Measurements from ENCODE around the gene APOC1. TPM values are rescaled to one million over a fixed set of nuclear protein-coding genes. Genes with fewer than 3 reads are reported as not detected.
"Not testable (repeated sequence)": the region's sequence is repeated elsewhere in the genome, so short reads cannot be mapped to it uniquely, and the experiment has no call there.

The APOC1 gene
- total RNA-seq, 6 experiments from 2014 or later: 4,903 to 7,393 (median 5,741) TPM

DNA sequence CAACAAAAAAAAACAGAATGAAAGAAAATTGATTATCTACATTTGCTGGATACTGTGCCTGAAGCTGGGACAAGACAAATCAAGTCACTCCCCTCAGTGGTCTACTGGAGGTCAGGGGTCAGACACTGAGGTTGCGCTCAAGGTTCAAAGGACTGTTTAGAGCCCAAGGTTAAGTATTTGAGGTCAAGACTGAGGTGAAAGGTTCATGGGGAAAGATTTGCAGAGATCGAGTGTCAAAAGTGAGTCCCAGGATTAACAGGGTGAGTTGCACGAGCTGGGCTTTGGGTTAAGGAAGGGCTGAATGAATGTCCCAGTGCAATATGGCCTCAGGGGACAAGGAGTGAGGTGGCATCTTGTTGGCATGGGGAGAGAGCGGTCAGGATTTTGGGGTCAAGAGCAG lies 26.8 kb upstream of the APOC1 start:
- Histone ChIP-seq H3K9me3 (no peaks in the 10 kb centered on the region), H3K36me3 (peaks cover 0 to 29% (median 6%) of the 10 kb centered on the region in 4 donors)
- intact Hi-C loops (cut with DNase I): loop anchor here in 1 of 2 donors (10.0 kb wide), 1 partner anchor 177 kb away; no protein-coding TSS in a partner anchor

GRCh38 chr19:44888335-44888734 lies 26.1 kb upstream of the APOC1 start:
- not testable (repeated sequence) for ATAC-seq, H3K27me3 ChIP-seq, H3K27ac ChIP-seq, H3K9me3 ChIP-seq, DNase-seq, H3K4me3 ChIP-seq
- intact Hi-C loops (cut with DNase I): loop anchor here in 1 of 2 donors (10.0 kb wide), 1 partner anchor 176 kb away; no protein-coding TSS in a partner anchor
- Histone ChIP-seq H3K36me3 (peaks cover 0 to 31% (median 8%) of the 10 kb centered on the region in 4 donors), H3K4me1 (peaks cover 0 to 23% (median 8%) of the 10 kb centered on the region in 4 donors)
- 83% methylated on average over 1 of the region's 5 CpGs for WGBS (ENCODE audit: insufficient coverage, low coverage, low lambda C conversion rate, missing lambda C conversion rate)

More for the DNA sequence above, 26.8 kb upstream of the APOC1 start:
- no peak for DNase-seq
- Histone ChIP-seq H3K4me1 (peaks cover 0 to 18% (median 8%) of the 10 kb centered on the region in 4 donors), H3K4me3 (no peak overlapping the region), H3K27me3 (no peaks in the 10 kb centered on the region), H3K27ac (no peak overlapping the region)
- TF ChIP-seq, protein P1, sequence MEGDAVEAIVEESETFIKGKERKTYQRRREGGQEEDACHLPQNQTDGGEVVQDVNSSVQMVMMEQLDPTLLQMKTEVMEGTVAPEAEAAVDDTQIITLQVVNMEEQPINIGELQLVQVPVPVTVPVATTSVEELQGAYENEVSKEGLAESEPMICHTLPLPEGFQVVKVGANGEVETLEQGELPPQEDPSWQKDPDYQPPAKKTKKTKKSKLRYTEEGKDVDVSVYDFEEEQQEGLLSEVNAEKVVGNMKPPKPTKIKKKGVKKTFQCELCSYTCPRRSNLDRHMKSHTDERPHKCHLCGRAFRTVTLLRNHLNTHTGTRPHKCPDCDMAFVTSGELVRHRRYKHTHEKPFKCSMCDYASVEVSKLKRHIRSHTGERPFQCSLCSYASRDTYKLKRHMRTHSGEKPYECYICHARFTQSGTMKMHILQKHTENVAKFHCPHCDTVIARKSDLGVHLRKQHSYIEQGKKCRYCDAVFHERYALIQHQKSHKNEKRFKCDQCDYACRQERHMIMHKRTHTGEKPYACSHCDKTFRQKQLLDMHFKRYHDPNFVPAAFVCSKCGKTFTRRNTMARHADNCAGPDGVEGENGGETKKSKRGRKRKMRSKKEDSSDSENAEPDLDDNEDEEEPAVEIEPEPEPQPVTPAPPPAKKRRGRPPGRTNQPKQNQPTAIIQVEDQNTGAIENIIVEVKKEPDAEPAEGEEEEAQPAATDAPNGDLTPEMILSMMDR (IDR thresholded peaks at IDR 0.05): no peak
- no peak for TF ChIP-seq POLR2A (IDR thresholded peaks at IDR 0.05)
- no peak for ATAC-seq
- 62% methylated on average over 3 of the region's 4 CpGs for WGBS (ENCODE audit: insufficient coverage, low coverage, low lambda C conversion rate, missing lambda C conversion rate)

DNA sequence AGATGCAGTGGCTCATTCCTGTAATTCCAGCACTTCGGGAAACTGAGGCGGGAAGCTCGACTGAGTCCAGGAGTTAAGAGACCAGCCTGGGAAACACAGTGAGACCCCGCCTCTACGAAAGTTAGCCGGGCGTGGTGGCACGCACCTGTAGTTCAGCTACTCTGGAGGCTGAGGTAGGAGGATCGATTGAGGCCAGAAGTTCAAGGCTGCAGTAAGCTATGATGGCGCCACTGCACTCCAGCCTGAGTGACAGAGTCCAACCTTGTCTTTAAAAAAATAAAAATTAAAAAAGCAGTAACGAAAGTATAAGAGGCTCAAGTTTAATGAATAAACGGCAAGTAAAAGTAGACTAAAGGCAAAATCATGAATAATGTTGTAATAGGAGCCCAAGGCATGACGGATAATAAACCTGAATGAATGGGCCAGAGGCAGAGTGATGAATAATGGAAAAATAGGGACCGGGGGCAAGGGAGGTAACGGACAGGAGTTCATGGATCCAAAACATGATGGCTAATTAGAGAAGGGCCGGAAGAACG lies 24.5 kb upstream of the APOC1 start:
- Histone ChIP-seq H3K4me3 (peak overlapping the region; percentile 27 to 62 (median 46)), H3K9me3 (no peaks in the 10 kb centered on the region), H3K27me3 (no peaks in the 10 kb centered on the region), H3K4me1 (peaks cover 0 to 23% (median 8%) of the 10 kb centered on the region in 4 donors), H3K27ac (peak overlapping the region in 1 of 3 donors; percentile 76), H3K36me3 (peaks cover 0 to 45% (median 14%) of the 10 kb centered on the region in 4 donors)
- TF ChIP-seq, protein P1 (IDR thresholded peaks at IDR 0.05): no peak
- no peak for TF ChIP-seq POLR2A (IDR thresholded peaks at IDR 0.05)
- intact Hi-C loops (cut with DNase I): loop anchor here in 1 of 2 donors (10.0 kb wide), 1 partner anchor 175 kb away; no protein-coding TSS in a partner anchor
- ATAC-seq (no peak), DNase-seq (no peak)
- 43% methylated on average over 17 of the region's 17 CpGs for WGBS (ENCODE audit: insufficient coverage, low coverage, low lambda C conversion rate, missing lambda C conversion rate)

- H3K4me1 ChIP-seq: peaks cover 0 to 23% (median 8%) of the 10 kb centered on the region in 4 donors
- WGBS (ENCODE audit: insufficient coverage, low coverage, low lambda C conversion rate, missing lambda C conversion rate): 0% methylated on average over 33 of the region's 40 CpGs
- no peaks in the 10 kb centered on the region for H3K9me3 ChIP-seq
- H3K27ac ChIP-seq: peak overlapping the region; percentile 67 to 76 (median 69)
- H3K4me3 ChIP-seq: peak overlapping the region; percentile 27 to 62 (median 46)
- H3K36me3 ChIP-seq: peaks cover 0 to 44% (median 15%) of the 10 kb centered on the region in 4 donors
- TF ChIP-seq, protein P1 (IDR thresholded peaks at IDR 0.05): no peak
- peak; percentile 72 for TF ChIP-seq POLR2A (IDR thresholded peaks at IDR 0.05)
- DNase-seq (peak in 1 of 3 donors; percentile 100), ATAC-seq (peak; percentile 85 to 90 (median 87))
- H3K27me3 ChIP-seq: no peaks in the 10 kb centered on the region
- intact Hi-C loops (cut with DNase I): no loop called here
Measured at GRCh38 chr19:44890366-44891015, 23.9 kb upstream of the APOC1 start.
